Measurements from ENCODE around the gene CRTC3.
"Not testable (repeated sequence)": the region's sequence is repeated elsewhere in the genome, so short reads cannot be mapped to it uniquely, and the experiment has no call there.

Gene CRTC3

GRCh38 chr15:90681480-90681879 is 151.8 kb downstream of the CRTC3 start:
- DNase-seq: no peak

DNA sequence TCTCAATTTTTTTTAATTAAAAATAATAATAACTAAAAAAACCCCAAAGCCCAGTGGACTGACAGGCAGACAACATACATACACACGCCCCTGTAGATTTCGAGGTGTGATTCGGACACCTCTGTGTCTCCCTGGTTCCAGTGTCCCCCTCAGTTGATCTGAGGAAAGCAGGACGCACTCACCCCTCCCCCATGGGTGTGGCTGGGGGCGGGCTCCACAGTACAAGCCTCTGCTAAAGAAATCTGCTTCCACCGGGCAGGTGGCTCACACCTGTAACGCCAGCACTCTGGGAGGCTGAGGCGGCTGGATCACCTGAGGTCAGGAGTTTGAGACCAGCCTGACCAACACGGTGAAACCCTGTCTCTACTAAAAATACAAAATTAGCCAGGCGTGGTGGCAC is 153.6 kb downstream of the CRTC3 start:
- no peak for DNase-seq

DNA sequence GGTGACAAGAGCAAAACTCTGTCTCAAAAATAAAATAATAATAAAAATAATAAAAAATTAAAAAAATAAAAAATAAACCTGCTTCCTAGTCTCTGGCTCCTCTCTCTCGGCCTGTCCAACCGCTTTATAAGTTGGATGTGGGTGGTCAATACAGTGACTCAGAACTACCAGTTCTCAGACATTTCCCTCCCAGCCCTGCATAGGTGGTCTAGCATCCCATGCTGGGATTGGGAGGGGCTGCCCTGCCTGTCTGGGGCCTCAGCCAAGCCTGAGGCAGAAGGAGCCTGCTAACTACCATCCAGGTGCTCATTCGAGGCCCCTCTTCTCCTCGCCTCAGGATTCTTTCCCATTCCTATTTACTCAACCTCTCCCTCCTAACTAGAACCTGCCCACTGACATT is 154.2 kb downstream of the CRTC3 start:
- no peak for DNase-seq

- DNase-seq: no peak
Observed at GRCh38 chr15:90684281-90684680, 154.6 kb downstream of the CRTC3 start.

DNA sequence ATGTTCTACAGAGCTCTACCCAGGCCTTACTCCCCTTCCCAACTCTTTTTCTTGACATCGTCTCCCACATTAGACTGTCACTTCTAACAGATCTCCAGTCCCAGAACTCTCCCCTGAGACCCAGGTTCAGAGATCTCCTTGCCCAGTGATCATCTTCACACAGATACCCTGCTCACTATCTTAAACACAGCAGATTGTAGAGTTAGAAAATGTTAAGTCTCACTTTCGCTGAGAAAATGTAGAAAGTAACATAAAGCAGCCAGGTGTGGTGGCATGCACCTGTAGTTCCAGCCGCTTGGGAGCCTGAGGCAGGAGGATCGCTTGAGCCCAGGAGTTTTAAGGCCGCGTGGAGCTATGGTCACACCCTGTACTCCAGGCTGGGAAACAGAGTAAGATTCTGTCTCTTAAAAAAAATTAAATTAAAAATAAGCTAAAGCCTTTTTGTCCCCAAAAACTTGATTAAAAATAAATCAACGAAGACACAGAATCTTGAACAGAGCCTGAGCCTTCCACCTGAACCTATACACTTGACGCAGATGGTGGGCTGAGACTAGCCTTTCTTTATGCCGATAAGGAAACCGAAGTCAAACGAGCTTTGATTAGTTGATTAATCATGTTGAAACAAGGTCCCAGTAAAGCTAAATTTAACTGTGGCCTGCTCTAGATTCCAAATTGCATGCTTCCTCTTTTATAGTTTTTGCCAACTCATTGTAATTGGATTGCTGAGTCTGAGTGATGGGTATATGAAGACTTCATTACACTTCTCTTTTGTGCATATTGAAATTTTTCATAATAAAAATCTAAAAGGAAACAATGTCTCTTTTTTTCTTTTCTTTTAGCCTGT is 156.1 kb downstream of the CRTC3 start:
- DNase-seq: no peak

DNA sequence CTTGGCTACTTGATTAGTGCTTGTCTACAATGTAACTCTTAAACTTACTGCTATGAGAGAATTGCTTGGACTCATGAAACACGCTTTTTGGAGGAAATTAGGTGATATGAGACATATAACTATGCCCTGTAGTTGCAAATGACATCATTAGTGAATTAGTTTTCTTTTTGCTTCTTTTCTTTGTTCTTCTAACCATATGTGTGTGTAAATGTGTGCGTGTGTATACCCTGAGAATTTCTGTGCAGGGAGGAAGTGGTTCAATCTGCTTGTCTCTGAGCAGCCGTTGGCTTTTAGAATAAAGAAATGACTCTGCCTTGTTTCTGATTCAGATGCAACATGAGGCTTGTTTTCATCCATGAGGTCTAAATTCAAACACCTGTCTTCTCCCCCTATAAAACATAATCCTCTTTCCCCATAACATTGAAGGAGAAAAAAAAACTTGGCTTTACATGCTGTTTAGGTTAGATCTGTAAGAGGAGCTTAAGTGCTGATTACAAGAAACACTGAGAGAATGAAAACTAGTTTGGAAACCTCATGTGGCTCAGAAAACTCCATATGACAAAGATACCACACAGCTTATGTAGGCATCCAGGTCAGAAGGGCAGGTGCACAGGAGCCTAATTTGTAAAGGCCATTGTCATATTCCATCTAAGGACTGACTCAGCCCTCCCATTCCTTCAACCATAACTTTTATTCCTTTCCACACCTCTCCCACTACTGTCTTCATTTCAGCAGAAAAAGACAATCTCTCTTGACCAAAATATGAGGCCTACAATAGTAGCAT is 156.9 kb downstream of the CRTC3 start:
- DNase-seq: no peak

DNA sequence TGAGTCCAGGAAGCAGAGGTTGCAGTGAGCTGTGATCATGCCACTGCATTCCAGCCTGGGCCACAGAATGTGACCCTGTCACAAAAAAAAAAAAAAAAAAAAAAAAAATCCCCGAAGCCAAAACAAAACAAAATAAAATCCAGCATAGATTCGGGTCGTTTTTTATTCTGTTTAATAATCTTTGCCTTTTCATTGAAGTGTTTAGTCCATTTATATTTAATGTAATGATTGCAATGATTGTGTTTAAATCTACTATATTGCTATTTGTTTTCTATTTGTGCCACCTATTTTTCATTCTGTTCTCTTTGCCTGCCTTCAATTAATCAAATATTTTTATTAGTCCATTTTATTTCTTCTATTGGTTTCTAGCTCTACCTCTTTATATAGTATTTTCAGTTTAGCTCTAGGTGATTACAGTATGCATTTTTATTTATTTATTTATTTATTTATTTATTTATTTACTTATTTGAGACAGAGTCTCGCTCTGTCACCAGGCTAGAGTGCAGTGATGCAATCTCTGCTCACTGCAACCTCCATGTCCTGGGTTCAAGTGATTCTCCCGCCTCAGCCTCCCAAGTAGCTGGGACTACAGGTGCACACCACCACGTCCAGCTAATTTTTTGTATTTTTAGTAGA is 159.7 kb downstream of the CRTC3 start:
- not testable (repeated sequence) for DNase-seq

DNA sequence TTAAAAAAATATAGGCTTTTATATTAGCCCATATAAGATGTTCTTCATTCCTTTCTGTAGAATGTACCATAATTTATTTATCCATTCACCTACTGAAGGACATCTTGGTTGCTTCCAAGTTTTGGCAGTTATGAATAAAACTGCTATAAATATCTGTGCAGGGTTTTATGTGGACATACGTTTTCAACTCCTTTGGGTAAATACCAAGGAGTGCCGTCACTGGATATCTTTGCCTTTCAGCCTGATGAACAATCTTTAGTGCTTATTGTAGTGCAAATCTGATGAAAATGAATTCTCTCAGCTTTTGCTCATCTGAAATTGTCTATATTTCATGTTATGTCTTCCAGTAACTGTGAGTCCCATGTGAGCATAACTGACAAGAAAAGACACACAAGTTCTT is 160.9 kb downstream of the CRTC3 start:
- no peak for DNase-seq

DNA sequence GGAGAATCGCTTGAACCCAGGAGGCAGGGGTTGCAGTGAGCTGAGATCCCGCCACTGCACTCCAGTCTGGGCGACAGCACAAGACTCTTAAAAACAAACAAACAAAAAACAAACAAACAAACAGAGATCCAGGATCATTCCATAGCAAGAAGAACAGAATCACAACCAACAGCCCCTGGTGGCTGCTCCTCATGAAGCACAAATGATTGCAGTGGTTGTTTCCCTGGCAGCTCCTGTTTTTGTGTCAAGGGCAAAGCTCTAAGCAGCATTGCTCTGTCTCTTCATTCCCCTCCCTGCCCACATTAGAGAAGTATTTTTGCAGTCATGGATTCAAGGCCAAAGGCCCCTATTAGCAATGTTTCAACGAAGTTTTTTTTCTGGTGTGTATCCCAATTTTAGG is 161.6 kb downstream of the CRTC3 start:
- DNase-seq: no peak

- no peak for DNase-seq
Observed at GRCh38 chr15:90691982-90692773, 162.5 kb downstream of the CRTC3 start.

Data from activated naive CD4-positive, alpha-beta T cell (primary cell).